ENCODE results near the gene ATF3.
A peak's percentile ranks its signal among the peaks of the same experiment; 100 is the strongest.

The ATF3 gene

DNA sequence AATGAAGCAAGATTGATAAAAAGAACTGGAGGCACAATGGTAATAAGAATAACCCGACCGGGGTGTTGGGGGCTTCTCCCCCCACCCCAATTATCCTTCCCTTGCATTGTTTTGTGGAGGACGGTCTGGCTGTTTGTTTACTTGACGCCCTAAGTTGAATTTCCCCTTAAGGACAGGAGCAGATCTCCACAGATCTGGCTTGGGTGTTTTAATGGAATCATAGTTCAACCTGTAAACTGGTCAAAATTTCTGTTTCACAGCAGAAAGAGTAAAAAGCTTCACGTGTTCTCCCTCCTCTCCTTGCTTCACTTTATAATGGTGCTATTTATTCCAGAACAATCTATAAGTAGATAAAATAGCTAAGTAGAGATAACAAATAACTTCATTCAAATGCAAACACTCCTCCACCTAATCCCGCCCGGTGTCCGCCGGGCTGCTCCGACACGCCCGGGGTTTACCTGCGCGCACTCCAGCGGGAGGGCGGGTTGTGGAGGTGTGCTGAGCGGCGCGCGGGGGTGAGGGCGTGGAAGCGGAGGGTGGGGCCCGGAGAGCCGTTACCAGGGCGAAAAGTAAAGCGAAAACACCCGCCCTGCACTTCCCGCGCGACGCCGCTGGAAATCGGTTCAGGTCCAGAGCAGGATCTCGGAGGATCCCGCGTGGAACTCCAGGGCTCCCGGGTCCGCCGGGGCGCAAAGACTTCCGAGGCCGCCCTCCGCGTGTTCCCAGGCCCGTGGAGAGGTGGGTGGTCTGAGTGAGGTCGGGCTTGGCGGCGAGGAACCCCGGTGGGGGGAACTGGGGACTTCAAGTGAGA lies 2.0 kb upstream of the ATF3 start:
- DNase-seq (ENCODE audit: extremely low spot score) = peak; percentile 44
- POLR2A ChIA-PET = interaction anchor here (0.7 to 2.3 kb wide), 3 partner anchors 10 to 24 kb away, joined by 3 to 34 read pairs (median 3); no protein-coding TSS in a partner anchor
- TF ChIP-seq, protein P1, sequence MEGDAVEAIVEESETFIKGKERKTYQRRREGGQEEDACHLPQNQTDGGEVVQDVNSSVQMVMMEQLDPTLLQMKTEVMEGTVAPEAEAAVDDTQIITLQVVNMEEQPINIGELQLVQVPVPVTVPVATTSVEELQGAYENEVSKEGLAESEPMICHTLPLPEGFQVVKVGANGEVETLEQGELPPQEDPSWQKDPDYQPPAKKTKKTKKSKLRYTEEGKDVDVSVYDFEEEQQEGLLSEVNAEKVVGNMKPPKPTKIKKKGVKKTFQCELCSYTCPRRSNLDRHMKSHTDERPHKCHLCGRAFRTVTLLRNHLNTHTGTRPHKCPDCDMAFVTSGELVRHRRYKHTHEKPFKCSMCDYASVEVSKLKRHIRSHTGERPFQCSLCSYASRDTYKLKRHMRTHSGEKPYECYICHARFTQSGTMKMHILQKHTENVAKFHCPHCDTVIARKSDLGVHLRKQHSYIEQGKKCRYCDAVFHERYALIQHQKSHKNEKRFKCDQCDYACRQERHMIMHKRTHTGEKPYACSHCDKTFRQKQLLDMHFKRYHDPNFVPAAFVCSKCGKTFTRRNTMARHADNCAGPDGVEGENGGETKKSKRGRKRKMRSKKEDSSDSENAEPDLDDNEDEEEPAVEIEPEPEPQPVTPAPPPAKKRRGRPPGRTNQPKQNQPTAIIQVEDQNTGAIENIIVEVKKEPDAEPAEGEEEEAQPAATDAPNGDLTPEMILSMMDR (IDR thresholded peaks at IDR 0.05; ENCODE audit: control extremely low read depth, extremely low read depth, low read depth, missing control alignments) = no peak
- CTCF ChIA-PET = interaction anchor here (1.0 to 1.1 kb wide), 2 partner anchors 10 to 130 kb away, joined by 3 to 6 read pairs; no protein-coding TSS in a partner anchor

DNA sequence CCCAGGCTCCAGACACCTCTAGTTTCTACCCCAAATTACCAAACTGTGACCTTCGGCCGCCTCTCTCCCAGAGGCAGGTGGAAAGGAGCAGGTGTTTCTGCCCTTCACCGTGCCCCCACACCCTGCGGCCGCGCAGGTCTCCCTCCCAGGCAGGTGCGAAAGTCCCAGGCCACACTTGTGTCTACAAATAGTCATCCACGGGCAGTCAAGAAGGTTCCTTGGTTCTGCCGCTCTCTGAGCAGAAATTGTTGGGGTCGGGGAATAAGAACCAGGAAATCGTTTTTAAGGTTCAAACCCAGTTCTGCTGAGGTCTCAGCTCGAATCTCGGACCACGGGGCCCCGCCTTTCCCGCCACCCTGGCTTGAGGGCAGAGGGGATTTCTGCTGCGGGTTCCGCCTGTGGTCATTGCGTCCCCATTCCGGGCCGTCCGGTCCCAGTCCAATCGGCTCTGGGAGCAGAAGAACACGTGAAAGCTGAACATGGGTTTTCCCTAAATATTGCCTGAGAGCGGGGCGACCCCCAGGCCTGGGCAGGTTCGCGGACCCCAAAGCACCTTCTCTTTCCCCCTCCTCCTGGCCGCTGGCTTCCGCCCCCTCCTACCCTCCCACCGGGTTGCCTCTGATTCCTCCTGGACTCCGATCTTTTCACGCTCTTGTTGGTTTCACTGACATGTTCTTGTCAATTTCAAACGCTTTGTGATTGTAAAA lies 1.2 kb upstream of the ATF3 start:
- POLR2A ChIA-PET = interaction anchor here (1.1 to 2.3 kb wide), 8 partner anchors 10 to 132 kb away, joined by 3 to 34 read pairs (median 10); no protein-coding TSS in a partner anchor
- peak; percentile 45 for DNase-seq (ENCODE audit: extremely low spot score)
- TF ChIP-seq, protein P1 (IDR thresholded peaks at IDR 0.05; ENCODE audit: control extremely low read depth, extremely low read depth, low read depth, missing control alignments) = no peak
- CTCF ChIA-PET = interaction anchor here (1.0 to 1.4 kb wide), 5 partner anchors 8 to 151 kb away, joined by 3 to 8 read pairs (median 6); no protein-coding TSS in a partner anchor

DNA sequence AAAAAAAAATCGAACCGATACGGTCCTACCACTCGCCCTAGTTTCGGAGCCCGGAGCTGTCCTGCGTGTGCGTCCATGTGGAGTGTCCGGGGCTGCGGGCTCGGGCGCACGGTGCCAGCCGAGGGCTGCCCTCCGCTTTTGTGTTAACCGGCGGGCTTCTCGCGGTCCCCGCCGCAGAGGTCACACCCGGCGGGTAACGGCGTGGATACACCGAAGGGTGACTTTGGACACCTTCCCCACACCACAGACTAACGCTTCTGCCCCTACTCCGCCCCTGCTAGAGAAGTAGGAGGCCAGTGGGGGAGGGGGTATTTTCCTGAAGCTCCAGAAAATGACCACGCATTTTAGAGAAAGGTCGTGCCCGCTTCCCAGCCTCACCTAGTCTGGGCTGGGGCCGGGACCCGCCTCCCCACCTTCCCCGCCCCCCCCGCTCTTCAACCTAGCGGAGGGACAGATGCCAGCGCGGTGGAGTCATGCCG lies 609 bp upstream of the ATF3 start:
- TF ChIP-seq, protein P1 (IDR thresholded peaks at IDR 0.05; ENCODE audit: control extremely low read depth, extremely low read depth, low read depth, missing control alignments) = no peak
- CTCF ChIA-PET = interaction anchor here (0.6 to 2.8 kb wide), 8 partner anchors 9 to 152 kb away, joined by 3 to 10 read pairs (median 4); no protein-coding TSS in a partner anchor
- POLR2A ChIA-PET = interaction anchor here (0.5 to 2.3 kb wide), 60 partner anchors 8 to 1717 kb away, joined by 3 to 34 read pairs (median 4); partner anchors contain the start of genes DTL, FLVCR1, INTS7 and NSL1
- DNase-seq (ENCODE audit: extremely low spot score) = no peak

DNA sequence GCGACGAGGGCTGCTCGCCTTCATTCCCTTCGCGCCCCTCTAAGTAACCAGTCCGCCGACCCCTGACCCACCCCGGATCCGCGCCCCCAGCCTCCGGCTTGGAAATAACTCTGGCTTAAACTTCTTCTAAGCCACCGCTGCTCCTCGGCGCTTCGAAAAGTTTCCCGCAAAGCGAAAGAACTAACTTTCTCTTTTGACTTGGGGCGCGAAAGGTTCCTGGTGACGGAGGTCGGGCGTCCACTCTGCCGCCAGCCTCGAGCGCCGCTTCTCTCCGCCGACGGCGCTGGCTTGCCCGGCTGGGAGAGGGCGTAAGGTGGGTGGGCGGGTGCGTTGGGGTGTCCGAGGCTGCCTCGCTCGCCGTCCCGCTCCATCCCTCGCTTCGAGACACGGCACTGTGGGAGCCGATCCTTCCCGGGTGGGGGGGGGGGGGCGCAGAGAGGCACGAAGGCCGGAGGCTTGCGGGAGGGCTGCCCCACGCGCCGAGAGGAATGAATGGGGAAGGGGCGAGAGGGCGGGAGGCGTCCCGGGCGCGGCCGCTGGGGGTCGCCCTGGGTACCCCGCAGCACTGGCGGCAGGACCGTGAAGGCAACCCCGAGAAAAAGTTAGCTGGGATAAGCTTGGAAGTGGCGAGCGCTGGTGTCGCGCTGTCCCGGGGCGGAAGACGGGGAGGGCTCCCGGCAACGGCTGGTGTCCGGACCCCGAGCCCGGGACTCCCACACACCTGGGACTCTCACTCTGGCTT lies 569 bp downstream of the ATF3 start:
- peak; percentile 65 for DNase-seq (ENCODE audit: extremely low spot score)
- CTCF ChIA-PET = interaction anchor here (0.7 to 2.8 kb wide), 10 partner anchors 10 to 911 kb away, joined by 3 to 10 read pairs (median 4); no protein-coding TSS in a partner anchor
- TF ChIP-seq, protein P1 (IDR thresholded peaks at IDR 0.05; ENCODE audit: control extremely low read depth, extremely low read depth, low read depth, missing control alignments) = peak; percentile 68
- POLR2A ChIA-PET = interaction anchor here (0.6 to 2.3 kb wide), 47 partner anchors 9 to 1777 kb away, joined by 3 to 34 read pairs (median 4); partner anchors contain the start of genes DTL, FLVCR1, INTS7 and NSL1

DNA sequence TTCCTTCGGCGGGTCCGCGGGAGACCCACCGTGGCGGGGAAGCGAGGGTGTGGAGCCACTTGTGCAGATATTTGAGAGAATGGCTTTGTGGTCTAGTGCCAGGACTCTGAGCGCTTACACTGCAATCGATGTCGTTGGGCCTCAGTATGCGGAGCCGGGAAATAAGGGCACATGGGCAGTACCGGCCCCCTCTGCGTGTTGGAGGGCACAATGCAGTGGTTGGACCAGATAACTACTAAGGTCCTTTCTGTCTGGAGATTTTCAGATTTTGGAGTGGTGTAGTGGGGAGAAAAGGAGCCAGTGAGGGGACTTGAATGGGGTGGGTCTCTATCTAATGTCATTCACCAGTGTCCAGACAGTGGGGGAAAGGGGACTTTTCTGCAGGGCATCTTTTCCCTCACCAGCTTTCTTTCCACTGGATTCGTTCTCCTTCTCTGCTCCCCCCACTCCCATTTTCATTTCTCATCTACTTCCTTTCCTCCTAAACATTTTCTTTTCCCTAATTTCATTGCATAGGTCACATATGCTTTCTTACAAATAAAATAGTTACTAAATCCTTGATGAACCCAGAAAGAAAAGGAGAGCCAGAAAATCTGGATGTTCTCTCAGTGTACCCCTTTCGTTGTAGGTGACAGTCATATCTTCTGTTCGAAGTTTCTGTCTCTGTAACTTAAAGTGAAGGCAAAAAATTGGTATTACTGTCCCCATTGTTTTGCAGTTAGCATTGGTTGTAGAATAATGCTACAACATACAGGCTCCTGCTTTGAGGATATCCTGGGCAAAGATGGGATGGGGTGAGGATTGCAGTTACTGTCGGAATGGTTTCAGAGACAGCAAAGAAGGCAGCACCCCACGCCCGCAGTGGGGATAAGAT lies 1.4 kb downstream of the ATF3 start:
- POLR2A ChIA-PET = interaction anchor here (0.6 to 2.3 kb wide), 13 partner anchors 13 to 1776 kb away, joined by 3 to 23 read pairs (median 4); no protein-coding TSS in a partner anchor
- no peak for DNase-seq (ENCODE audit: extremely low spot score)

More for the DNA sequence above, 1.4 kb downstream of the ATF3 start:
- CTCF ChIA-PET = interaction anchor here (0.7 to 2.8 kb wide), 6 partner anchors 13 to 911 kb away, joined by 3 to 10 read pairs (median 4); no protein-coding TSS in a partner anchor
- TF ChIP-seq, protein P1 (IDR thresholded peaks at IDR 0.05; ENCODE audit: control extremely low read depth, extremely low read depth, low read depth, missing control alignments) = no peak

Measured in GM10248 (cell line).